HepG2 (cell line): ENCODE data around the gene OR2L3. TPM values are rescaled to one million over a fixed set of nuclear protein-coding genes. Genes with fewer than 3 reads are reported as not detected.
A peak's percentile ranks its signal among the peaks of the same experiment; 100 is the strongest.

Experiments used
- ATAC-seq: fragments of 200-7000 bp; cut with Tn5 transposase; 3 replicates; pipeline ENCODE4 v1.9.1; 2020; ENCODE audit warnings: mild to moderate bottlenecking, moderate library complexity
- BruUV-seq: library from RNA; stranded (reverse); fragments of 400-500 nt; replicated peaks from 2 replicates; lab custom pipeline; 2021; lab: Mats Ljungman, UMichigan
- CTCF ChIA-PET: fragments of 300-600 bp; formaldehyde crosslinking; extraction: SDS; loops from one replicate; lab custom pipeline; 2021; ENCODE audit warnings: low total read pairs, inconsistent platforms, low intra/inter-chr PET ratio; lab: Yijun Ruan, JAX
- POLR2A ChIA-PET: fragments of 350-600 bp; sonication (Branson Sonifier 250); formaldehyde crosslinking; loops from one replicate; lab custom pipeline; 2020; ENCODE audit warnings: antibody characterized with exemption, inconsistent platforms; lab: Yijun Ruan, JAX
- DNase-seq: peaks from one replicate; pipeline ENCODE4 v3.0.0-alpha.2; 2015; ENCODE audit warnings: low spot score
- FAIRE-seq: peaks from 3 replicates; lab custom pipeline; 2011; peaks lifted over from hg19 to GRCh38; lab: Jason Lieb, UNC
- H2AFZ ChIP-seq: one replicate; pipeline ENCODE4 v1.6.1; 2011; ENCODE audit warnings: low read length, inconsistent platforms
- H3K27ac ChIP-seq: fragments of 300-600 bp; 3 replicates; pipeline ENCODE4 v1.8.0; 2011; ENCODE audit warnings: mixed run types, mild to moderate bottlenecking, mixed read lengths, low read length, inconsistent platforms; ENCODE audit not compliant: insufficient read depth; ENCODE audit errors: extremely low read length
- H3K27me3 ChIP-seq, 2 experiments: fragments of 200-600 bp in 1 of 2; 2 replicates in 1 of 2; 3 replicates in 1 of 2; pipeline versions ENCODE4 v1.6.0 to v1.8.0; 2011; ENCODE audit warnings: low read length in 2 of 2, mild to moderate bottlenecking in 2 of 2, moderate library complexity in 2 of 2, inconsistent platforms in 1 of 2; ENCODE audit not compliant: insufficient read depth in 2 of 2, control insufficient read depth in 1 of 2
- H3K36me3 ChIP-seq, 2 experiments: fragments of 200-600 bp in 1 of 2; replicated peaks in 1 of 2; 2 replicates in 1 of 2; 3 replicates in 1 of 2; pipeline versions ENCODE4 v1.5.1 to v1.8.0; 2011; ENCODE audit warnings: low read length in 2 of 2, inconsistent platforms in 1 of 2; ENCODE audit not compliant: insufficient read depth in 2 of 2, control insufficient read depth in 1 of 2
- H3K4me1 ChIP-seq: 2 replicates; pipeline ENCODE4 v1.5.1; 2012; ENCODE audit warnings: low read length, inconsistent platforms; ENCODE audit not compliant: insufficient read depth
- H3K4me2 ChIP-seq: 2 replicates; pipeline ENCODE4 v1.6.0; 2011; ENCODE audit warnings: low read depth, low read length, inconsistent platforms
- H3K4me3 ChIP-seq, 3 experiments: fragments of 200-600 bp in 1 of 3; sonication (generic), shearing (Covaris generic) in 1 of 3; replicated peaks in 1 of 3; 2 replicates each; pipeline ENCODE4 v1.5.1; 2011 to 2016; ENCODE audit warnings: low read length in 3 of 3, inconsistent platforms in 2 of 3, low read depth in 2 of 3, mild to moderate bottlenecking in 2 of 3, control low read depth in 1 of 3, mixed read lengths in 1 of 3; ENCODE audit not compliant: insufficient read depth in 1 of 3
- H3K79me2 ChIP-seq: one replicate; pipeline ENCODE4 v1.6.1; 2011; ENCODE audit warnings: low read length, inconsistent platforms; ENCODE audit not compliant: insufficient read depth
- H3K9ac ChIP-seq: 2 replicates; pipeline ENCODE4 v1.6.0; 2011; ENCODE audit warnings: mild to moderate bottlenecking, low read depth, low read length, inconsistent platforms; ENCODE audit not compliant: insufficient read depth
- H3K9me3 ChIP-seq: 2 replicates; pipeline ENCODE4 v1.5.1; 2012; ENCODE audit warnings: mild to moderate bottlenecking, low read length
- H4K20me1 ChIP-seq: 2 replicates; pipeline ENCODE4 v1.6.0; 2011; ENCODE audit warnings: inconsistent platforms, mild to moderate bottlenecking, low read length, moderate library complexity; ENCODE audit not compliant: insufficient read depth
- ETV6 ChIP-seq: sonication (generic); formaldehyde crosslinking; conservative IDR thresholded peaks from 2 replicates; pipeline ENCODE4 v1.4.0; 2020; ENCODE audit warnings: missing genetic modification reagents
- HBP1 ChIP-seq: IDR thresholded peaks from 2 replicates; pipeline ENCODE4 v1.6.1; 2016; ENCODE audit warnings: low read depth, control low read depth
- MAFF ChIP-seq: IDR thresholded peaks from 2 replicates; pipeline ENCODE4 v1.6.1; 2011; ENCODE audit warnings: low read depth, low read length, improper control_type of control experiment
- MAFG ChIP-seq: sonication (generic); formaldehyde crosslinking; IDR thresholded peaks from 2 replicates; pipeline ENCODE4 v1.5.1; 2020; ENCODE audit warnings: mild to moderate bottlenecking, missing genetic modification reagents
- MAFK ChIP-seq, 2 experiments: IDR thresholded peaks in 1 of 2; conservative IDR thresholded peaks in 1 of 2; 2 replicates each; pipeline ENCODE4 v1.6.1; 2011; ENCODE audit warnings: improper control_type of control experiment in 2 of 2, low read length in 2 of 2
- NFE2L2 ChIP-seq: fragments of 150-350 bp; IDR thresholded peaks from 2 replicates; pipeline ENCODE4 v1.6.1; 2014; ENCODE audit warnings: low read length
- ZNF431 ChIP-seq: sonication (generic); formaldehyde crosslinking; IDR thresholded peaks from 2 replicates; pipeline ENCODE4 v1.9.0; 2022; ENCODE audit warnings: missing genetic modification reagents, low read depth, mild to moderate bottlenecking, borderline replicate concordance
- ZNF501 ChIP-seq: sonication (generic); formaldehyde crosslinking; IDR thresholded peaks from 2 replicates; pipeline ENCODE4 v1.5.1; 2020; ENCODE audit warnings: mild to moderate bottlenecking, moderate library complexity, missing genetic modification reagents
- ZNF816 ChIP-seq: sonication (generic); formaldehyde crosslinking; IDR thresholded peaks from 2 replicates; pipeline ENCODE4 v1.8.0; 2022; ENCODE audit warnings: missing genetic modification reagents, mild to moderate bottlenecking, borderline replicate concordance
- WGBS: methylation state at CpG from one replicate; pipeline ENCODE4 v1.1.6; 2017; ENCODE audit warnings: low lambda C conversion rate; 5-methylcytosine and 5-hydroxymethylcytosine counted together
- in situ Hi-C: cut with HindIII; loops from 2 replicates; pipeline ENCODE4 v1.10.0; 2017; ENCODE audit warnings: low pct_unique_long_range_greater_than_20kb; ENCODE audit not compliant: extremely low pct_ligation_motif_present
- intact Hi-C: fragments of 100-400 bp; cut with micrococcal nuclease; formaldehyde crosslinking; loops from one replicate; pipeline ENCODE4 v1.10.0; 2022; ENCODE audit not compliant: unreplicated experiment
- polyA plus RNA-seq, 8 experiments: library from polyadenylated mRNA; depleted of rRNA in 3 of 8; stranded (reverse) in 7 of 8; unstranded in 1 of 8; fragments of >200 nt; fragmentation: Illumina TruSeq in 4 of 8; extraction: Trizol in 4 of 8; gene quantifications; 2 replicates each; pipeline versions ENCODE4 v1.2.1 to v1.2.3, GENCODE V29; 2011 to 2016; ENCODE audit warnings: low read depth in 4 of 8, missing spikeins in 1 of 8, mixed read lengths in 1 of 8; ENCODE audit not compliant: insufficient read depth in 1 of 8
- total RNA-seq, 5 experiments: library from RNA; depleted of rRNA; stranded (reverse); fragments of >200 nt; fragmentation: Illumina TruSeq; extraction: Trizol; gene quantifications; 2 replicates each; pipeline ENCODE4 v1.2.3, GENCODE V29; 2016; ENCODE audit warnings: low read depth in 1 of 5

Gene OR2L3
- total and polyA plus RNA-seq, 2 of the 13 experiments (the other 11 are each of a cell fraction or from before 2014, with no cell fraction given) = not detected

GRCh38 chr1:248007778-248008177 lies 38.9 kb upstream of the OR2L3 start:
- Histone ChIP-seq H3K4me1 (no peaks in the 10 kb centered on the region), H3K27ac (no peak overlapping the region), H3K27me3 (no peaks in the 10 kb centered on the region), H3K4me2 (no peak overlapping the region), H3K9ac (no peak overlapping the region), H3K79me2 (no peaks in the 10 kb centered on the region), H3K36me3 (no peaks in the 10 kb centered on the region), H3K4me3 (no peak overlapping the region), H2AFZ (no peak overlapping the region), H3K9me3 (peaks cover 92% of the 10 kb centered on the region), H4K20me1 (no peaks in the 10 kb centered on the region)
- TF ChIP-seq HBP1 (CRISPR knock-in tag) (no peak), MAFF (peak; percentile 100), ZNF501 (CRISPR knock-in tag) (no peak), ZNF431 (no peak), MAFK (conservative IDR thresholded peaks at IDR 0.05 in 1 of 2, IDR thresholded peaks at IDR 0.05 in 1 of 2; ENCODE audit: low read length in 2 of 2) (peak; percentile 100), MAFG (CRISPR knock-in tag) (peak; percentile 83), NFE2L2 (0 out of 2 replicates have a peak, but pooled peaks have one; percentile 10)
- ATAC-seq (no peak), DNase-seq (no peak), FAIRE-seq (no peak)
- CTCF ChIA-PET = no interaction called here
- in situ Hi-C loops (no loop called here), intact Hi-C loops (no loop called here)
- BruUV-seq = no TSS peak
- POLR2A ChIA-PET = no interaction called here
- WGBS = 0% methylated on average over 1 of the region's 1 CpG

GRCh38 chr1:248009681-248010080 lies 37.0 kb upstream of the OR2L3 start:
- DNase-seq (no peak), ATAC-seq (no peak), FAIRE-seq (no peak)
- H3K27me3 ChIP-seq = no peaks in the 10 kb centered on the region
- no TSS peak for BruUV-seq
- H2AFZ ChIP-seq = no peak overlapping the region
- H3K36me3 ChIP-seq = no peaks in the 10 kb centered on the region
- peaks cover 90% of the 10 kb centered on the region for H3K9me3 ChIP-seq
- TF ChIP-seq ZNF816 = no peak
- no peak for TF ChIP-seq ETV6 (CRISPR knock-in tag)
- in situ Hi-C loops = no loop called here
- no peak overlapping the region for H3K9ac ChIP-seq
- intact Hi-C loops = no loop called here
- ChIA-PET POLR2A (no interaction called here), CTCF (no interaction called here)
- 2% methylated on average over 3 of the region's 3 CpGs for WGBS
- no peak overlapping the region for H3K4me3 ChIP-seq
- H3K4me1 ChIP-seq = no peaks in the 10 kb centered on the region
- no peak overlapping the region for H3K4me2 ChIP-seq
- no peak overlapping the region for H3K27ac ChIP-seq
- no peaks in the 10 kb centered on the region for H4K20me1 ChIP-seq
- no peaks in the 10 kb centered on the region for H3K79me2 ChIP-seq
